ENCODE data around the gene DCK. TPM values are rescaled to one million over a fixed set of nuclear protein-coding genes. Genes with fewer than 3 reads are reported as not detected.
"Not testable (repeated sequence)": the region's sequence is repeated elsewhere in the genome, so short reads cannot be mapped to it uniquely, and the experiment has no call there.

The DCK gene
- total and polyA plus RNA-seq, 8 donors, result 17.5 to 34.7 (median 31.8) TPM

GRCh38 chr4:71006203-71006907 is 12.9 kb downstream of the DCK start:
- Histone ChIP-seq H3K27me3 (no peaks in the 10 kb centered on the region), H3K27ac (no peak overlapping the region), H3K4me3 (no peak overlapping the region), H3K4me1 (peaks cover 0 to 12% of the 10 kb centered on the region in 2 donors), H3K36me3 (no peaks in the 10 kb centered on the region), H3K9me3 (no peaks in the 10 kb centered on the region)
- no peak for TF ChIP-seq CTCF (IDR thresholded peaks at IDR 0.05)
- intact Hi-C loops (cut with DNase I), result no loop called here
- DNase-seq (no peak), ATAC-seq (no peak)

DNA sequence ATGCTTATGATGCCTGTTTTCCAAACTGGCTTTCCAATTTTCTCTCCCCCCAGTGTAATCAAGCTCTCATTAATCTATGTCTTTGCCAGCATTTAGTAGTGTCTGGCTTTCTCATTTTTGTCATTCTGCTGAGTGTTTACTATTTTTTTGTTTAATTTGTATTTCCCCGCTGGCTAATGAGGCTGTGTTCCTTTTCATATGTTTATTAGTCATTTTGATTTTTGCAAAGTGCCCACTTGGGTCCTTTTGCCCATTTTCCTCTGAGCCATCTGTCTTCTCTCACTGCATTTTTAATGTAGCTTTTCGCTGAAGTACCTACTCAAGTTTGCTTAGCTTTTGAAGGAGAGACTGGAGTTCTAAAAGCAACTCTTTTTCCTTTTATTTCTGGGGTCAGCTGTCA is 14.7 kb downstream of the DCK start:
- intact Hi-C loops (cut with DNase I), result no loop called here

GRCh38 chr4:71009086-71009485 is 15.6 kb downstream of the DCK start:
- DNase-seq (no peak), ATAC-seq (no peak)
- Histone ChIP-seq H3K27ac (no peak overlapping the region), H3K36me3 (no peaks in the 10 kb centered on the region), H3K4me3 (no peak overlapping the region), H3K4me1 (peaks cover 0 to 12% of the 10 kb centered on the region in 2 donors), H3K9me3 (no peaks in the 10 kb centered on the region), H3K27me3 (no peaks in the 10 kb centered on the region)
- no peak for TF ChIP-seq CTCF (IDR thresholded peaks at IDR 0.05)
- intact Hi-C loops (cut with DNase I), result no loop called here

More for the DNA sequence above, 14.7 kb downstream of the DCK start:
- H3K27ac ChIP-seq, result no peak overlapping the region
- no peaks in the 10 kb centered on the region for H3K27me3 ChIP-seq
- no peak overlapping the region for H3K4me3 ChIP-seq
- H3K4me1 ChIP-seq, result peaks cover 0 to 12% of the 10 kb centered on the region in 2 donors
- TF ChIP-seq CTCF (IDR thresholded peaks at IDR 0.05), result no peak
- no peaks in the 10 kb centered on the region for H3K36me3 ChIP-seq
- no peaks in the 10 kb centered on the region for H3K9me3 ChIP-seq
- ATAC-seq (no peak), DNase-seq (no peak)

DNA sequence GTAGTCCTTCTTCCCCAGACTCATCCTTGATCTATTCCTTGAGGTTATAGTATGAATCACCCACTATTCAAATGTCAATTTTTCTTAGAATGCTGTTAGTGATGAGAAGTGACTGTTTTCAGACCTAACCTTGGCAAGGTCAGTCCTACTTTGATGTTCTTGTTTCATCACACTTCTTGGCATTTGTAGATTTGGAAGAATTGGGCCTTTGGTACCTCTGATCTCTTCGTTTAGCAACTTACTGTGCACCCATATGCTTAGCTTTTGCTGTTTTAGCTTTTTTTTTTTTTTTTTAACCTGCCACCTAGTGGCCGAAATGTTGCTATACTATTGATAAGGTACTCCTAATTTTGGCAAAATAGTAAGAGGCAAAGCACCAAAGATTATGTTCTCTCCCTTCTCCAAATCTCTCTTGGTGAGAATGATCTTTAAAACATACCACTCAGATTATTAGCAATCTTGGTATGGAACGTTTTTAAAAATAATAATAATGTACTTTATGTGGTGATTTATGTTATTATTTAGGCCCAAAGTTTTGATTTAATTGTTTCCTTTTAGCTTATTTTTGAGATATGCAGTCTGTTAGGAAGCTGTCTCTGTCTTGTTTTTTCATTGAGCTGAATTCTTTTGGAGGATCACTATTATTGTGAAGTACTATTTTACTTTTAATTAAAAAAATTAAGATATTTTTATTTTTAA is 16.6 kb downstream of the DCK start:
- Histone ChIP-seq H3K27me3 (no peaks in the 10 kb centered on the region), H3K4me3 (no peak overlapping the region), H3K36me3 (no peaks in the 10 kb centered on the region), H3K4me1 (peaks cover 0 to 12% of the 10 kb centered on the region in 2 donors), H3K27ac (no peak overlapping the region), H3K9me3 (no peaks in the 10 kb centered on the region)
- DNase-seq, result peak in 2 of 4 donors; percentile 36 to 58
- ATAC-seq, result peak; percentile 75
- TF ChIP-seq CTCF (IDR thresholded peaks at IDR 0.05), result peak; percentile 54 to 61
- intact Hi-C loops (cut with DNase I), result no loop called here

GRCh38 chr4:71011451-71011850 is 18.0 kb downstream of the DCK start:
- no peak overlapping the region for H3K27ac ChIP-seq
- no peak for DNase-seq
- H3K4me3 ChIP-seq, result no peak overlapping the region
- H3K9me3 ChIP-seq, result no peaks in the 10 kb centered on the region
- no peaks in the 10 kb centered on the region for H3K36me3 ChIP-seq
- no peak for ATAC-seq
- no peak for TF ChIP-seq CTCF (IDR thresholded peaks at IDR 0.05)
- intact Hi-C loops (cut with DNase I), result no loop called here
- H3K4me1 ChIP-seq, result peaks cover 0 to 7% of the 10 kb centered on the region in 2 donors
- H3K27me3 ChIP-seq, result no peaks in the 10 kb centered on the region

GRCh38 chr4:71017391-71017790 is 23.9 kb downstream of the DCK start:
- H3K4me3 ChIP-seq; DNase-seq; H3K27me3 ChIP-seq; intact Hi-C loops (cut with DNase I); H3K27ac ChIP-seq; H3K36me3 ChIP-seq; H3K4me1 ChIP-seq; ATAC-seq; H3K9me3 ChIP-seq: not testable (repeated sequence)

Data from left lung (tissue), 10 donors.